GDM1 (cell line): ENCODE results near the gene OR6F1.
"Not testable (repeated sequence)": the region's sequence is repeated elsewhere in the genome, so short reads cannot be mapped to it uniquely, and the experiment has no call there.

Source experiments
- DNase-seq: peaks from one replicate; lab custom pipeline; 2025; lab: John Stamatoyannopoulos, UW

The OR6F1 gene

DNA sequence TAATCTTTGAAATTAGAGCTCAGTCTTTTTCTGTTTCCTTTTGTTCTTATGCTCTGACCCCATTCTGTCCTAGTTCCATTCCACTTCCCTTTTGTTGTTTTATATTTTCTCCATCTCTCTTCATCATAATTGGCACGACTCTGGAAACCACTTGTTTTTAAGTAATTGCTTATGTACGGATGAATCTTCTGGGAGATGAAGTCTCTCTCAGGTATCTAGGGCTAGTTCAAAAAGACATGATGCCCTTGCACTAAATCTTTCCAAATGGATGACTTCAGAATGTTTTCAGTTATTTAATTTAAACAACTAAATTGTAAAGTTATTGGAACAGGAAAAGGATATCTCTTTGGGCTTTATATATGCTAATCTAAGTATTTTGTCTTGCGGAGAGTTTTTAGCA, at the start of gene OR6F1:
TSS of gene OR6F1 (minus strand) at position 101 of the 400 bp plus-strand sequence. CDS start 3,891 bp downstream, outside the sequence.
- no peak for DNase-seq

DNA sequence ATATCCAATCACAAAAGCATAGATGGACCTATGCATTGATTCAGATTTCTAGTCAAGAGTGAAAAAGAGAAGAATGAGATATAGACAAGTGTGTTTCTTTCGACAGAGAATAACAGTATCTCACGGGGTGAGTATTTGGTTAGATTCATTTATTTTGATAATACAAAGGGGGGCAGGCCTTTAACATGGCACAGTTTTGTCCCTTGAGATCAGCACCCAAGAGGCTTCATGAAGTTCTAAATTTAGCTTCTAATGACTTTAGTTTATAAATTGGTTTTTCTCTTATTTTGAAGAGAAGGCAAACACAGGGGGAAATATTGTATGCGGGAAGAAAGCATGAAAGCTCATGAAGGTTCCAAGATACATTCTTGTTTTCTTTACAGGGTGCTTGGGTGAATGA, 44.0 kb upstream of the OR6F1 start, which contains the start of gene OR1C1:
TSS of gene OR1C1 (minus strand) at position 101 of the 400 bp plus-strand sequence. CDS start 2,150 bp downstream, outside the sequence.
- DNase-seq = no peak

DNA sequence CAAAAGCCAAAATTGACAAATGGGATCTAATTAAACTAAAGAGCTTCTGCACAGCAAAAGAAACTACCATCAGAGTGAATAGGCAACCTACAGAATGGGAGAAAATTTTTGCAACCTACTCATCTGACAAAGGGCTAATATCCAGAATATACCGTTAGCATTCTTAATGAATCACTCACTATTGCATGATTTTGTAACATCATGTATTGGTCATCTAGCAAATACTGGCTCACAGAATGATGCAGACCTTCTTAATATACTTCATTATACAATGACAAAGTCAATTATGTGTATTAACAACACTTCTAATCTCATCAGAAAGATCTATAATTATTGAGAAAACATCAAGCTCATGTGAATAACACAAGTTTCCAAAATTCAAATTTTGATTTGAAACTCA, 37.9 kb upstream of the OR6F1 start:
- not testable (repeated sequence) for DNase-seq

DNA sequence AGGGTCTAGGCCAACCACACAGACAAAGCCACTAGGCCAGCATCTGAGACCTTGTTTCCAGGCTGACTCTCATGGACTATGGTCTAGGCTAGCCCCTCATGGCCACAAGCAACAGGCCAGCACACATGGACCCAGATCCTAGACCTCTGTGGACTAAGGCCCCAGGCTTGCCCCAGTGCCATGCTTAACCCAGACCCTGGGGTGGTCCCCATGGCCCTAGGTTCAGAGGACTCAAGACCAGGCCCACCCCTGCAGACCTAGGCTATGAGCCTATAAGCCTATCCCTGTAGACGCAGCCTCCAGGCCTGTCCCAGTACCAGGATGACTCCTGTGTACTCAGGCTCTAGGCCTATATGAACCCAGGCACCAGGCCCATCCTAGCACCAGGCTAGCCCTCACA, 33.4 kb upstream of the OR6F1 start:
- DNase-seq = no peak

DNA sequence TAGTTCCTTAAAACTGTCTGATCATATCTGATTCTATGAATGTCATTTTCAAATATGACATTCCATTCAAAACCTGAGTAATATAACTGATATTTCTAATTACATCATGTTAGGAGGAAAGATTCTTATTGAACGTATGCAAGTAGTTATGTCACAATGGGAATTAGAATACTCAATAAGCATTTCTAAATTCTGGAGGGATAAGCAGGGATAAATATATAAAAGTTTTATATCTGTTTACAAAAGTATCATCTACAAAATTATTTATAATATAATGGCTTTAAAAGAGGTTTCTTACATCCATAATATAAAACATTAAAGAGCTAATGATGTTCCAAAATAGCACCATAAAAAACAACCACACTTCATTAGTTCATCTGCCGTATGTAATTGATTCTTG, 31.6 kb upstream of the OR6F1 start, which contains the start of gene OR14A2:
TSS of gene OR14A2 (minus strand) at position 101 of the 400 bp plus-strand sequence.
- no peak for DNase-seq

DNA sequence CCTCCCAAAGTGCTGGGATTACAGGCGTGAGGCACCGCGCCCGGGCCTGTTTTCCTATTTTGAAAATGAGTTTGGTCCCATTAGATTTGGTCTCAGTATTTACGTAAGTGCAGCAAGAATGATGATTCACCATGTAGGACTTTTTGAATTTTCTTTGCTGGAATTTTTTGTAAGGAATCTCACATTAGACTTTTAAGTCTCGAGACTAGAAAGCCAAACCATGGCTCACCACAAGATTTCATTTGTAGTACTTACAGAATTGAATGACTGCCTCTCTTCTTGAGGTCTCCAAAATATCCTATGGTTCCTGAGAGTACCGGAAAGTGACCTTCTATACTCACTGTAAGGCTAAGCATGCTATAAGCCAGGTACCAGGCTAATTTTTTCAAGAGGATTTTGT, 31.2 kb upstream of the OR6F1 start:
- no peak for DNase-seq

DNA sequence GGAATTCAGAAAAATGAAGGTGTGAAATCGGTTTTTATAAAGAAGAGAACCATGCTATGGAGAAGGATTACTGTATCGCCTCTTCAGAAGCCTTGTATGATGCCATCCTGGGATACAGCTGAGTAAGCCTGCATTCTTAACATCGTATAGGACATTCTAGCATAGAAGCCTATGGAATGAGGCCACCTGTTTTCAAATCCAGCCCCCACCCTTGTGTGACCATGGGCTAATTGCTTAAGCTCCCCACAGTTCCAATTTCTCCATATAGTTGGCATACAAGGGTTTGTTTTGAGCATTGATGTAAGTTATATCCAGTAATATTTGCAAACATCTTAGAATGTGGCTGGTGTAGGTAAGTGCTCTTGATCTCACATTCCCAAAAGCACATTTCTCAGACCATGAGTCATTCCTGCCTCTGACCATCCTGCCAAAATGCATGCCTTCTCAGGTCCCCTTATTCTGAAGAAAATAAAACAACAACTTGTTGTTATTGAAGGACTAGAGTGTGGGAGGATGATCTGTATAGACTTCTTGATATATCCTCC, 30.0 kb upstream of the OR6F1 start:
- DNase-seq = no peak

DNA sequence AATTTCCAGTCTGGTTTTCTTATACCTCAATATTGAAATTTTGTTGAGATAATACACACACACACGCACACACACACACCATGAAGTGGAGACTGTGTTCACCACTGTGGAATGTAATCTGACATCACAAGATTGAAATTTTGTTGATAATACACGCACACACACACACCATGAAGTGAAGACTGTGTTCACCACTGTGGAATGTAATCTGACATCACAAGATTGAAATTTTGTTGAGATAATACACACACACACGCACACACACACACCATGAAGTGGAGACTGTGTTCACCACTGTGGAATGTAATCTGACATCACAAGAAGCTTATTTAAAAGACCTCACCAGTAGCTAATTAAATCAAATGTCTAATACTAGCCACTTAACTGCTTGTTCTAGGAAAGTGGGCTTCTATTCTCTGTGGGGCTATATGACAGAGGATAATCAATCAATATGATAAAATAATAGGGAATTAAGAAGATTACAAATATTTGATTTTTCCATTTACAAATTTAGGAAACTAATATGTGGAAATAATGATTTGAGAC, 25.8 kb upstream of the OR6F1 start:
- not testable (repeated sequence) for DNase-seq

DNA sequence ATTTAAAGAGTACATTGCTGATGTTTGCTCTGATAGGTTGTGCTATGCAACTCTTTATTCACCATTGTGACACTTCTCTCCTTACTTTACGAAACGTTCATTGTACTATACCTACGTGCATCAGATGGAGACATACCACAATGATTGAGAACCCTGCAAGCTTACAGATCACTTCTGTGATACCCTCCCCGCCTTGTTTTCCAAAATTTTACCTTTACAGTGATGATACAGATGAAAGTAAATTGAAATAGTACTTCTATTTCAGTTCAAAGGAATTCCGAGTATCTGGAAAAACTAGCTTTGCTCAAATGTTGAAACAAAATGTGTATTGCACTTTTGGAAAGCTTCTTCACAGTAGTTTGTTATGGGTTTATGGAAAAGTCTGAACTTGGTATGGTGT, 25.3 kb upstream of the OR6F1 start:
- no peak for DNase-seq

DNA sequence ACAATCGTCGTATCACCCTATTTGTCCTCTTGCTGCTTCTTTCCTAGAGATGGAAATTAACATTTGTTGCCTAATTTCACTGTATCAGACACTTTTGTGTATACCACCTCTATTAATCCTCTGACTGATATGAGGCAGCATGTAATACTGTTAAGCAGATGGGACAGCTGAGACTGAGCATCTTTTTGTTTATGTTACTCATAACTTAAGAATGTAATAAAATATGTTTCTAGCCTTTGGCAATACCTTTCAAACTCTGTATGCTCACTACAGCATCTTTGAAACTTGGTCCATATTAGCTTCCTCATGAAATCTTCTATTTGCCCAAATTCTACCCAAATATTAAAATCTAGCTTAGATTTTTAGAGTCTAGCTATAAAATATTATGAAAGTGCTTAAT, 24.3 kb upstream of the OR6F1 start:
- DNase-seq = no peak

DNA sequence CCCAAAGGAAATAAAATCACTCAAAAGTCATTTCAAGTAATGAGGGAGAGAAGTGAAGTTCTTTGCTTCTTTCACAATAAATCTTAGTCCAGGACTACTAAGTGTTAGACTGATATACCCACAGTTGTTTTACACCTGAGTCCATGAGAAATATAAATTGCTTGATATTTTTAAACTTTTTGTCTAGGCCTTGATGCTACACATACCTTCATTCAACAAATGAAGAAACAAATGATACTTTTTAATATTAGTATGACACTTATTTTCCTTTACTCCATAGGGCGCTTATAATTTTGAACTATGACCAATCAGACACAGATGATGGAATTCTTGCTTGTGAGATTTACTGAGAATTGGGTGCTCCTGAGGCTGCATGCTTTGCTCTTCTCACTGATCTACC, 21.9 kb upstream of the OR6F1 start, which contains the start of gene OR14K1:
TSS of gene OR14K1 (plus strand) at position 301 of the 400 bp plus-strand sequence. CDS start at position 301, 0 bp downstream.
- no peak for DNase-seq

DNA sequence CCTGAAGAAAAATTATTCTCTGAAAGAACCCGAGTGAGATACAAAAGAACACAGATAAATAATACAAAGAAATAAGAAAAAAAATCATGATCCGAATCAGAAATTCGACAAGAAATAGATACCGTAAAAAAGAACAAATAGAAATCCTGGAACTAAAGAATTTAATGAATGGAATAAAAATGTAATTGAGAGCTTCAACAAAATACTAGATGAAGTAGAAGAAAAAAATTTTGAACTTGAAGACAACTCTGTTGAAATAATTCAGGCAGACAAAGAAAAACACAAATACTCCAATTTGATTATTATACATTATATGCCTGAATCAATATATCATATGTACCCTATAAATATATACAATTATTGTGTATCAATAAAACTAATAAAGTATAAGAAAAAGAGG, 4.8 kb upstream of the OR6F1 start:
- no peak for DNase-seq

DNA sequence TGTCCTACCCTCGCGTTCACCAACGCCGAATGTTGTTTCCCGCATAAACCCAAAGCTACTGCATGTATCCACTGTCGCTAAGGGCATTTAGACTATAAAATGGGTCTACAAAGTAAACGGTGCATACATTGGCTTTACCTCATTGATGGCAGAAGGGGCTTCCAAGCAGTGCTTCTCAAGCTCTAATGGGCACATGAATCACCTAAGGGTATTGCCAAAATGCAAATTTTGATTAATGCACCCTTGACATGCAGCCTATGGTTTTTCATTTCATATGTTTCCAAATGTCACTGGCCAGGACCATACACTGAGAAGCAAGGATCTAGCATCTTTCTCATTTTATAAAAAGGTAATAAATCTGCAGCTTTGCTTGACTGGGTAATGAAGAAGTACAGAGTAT, 2.7 kb downstream of the OR6F1 start:
- DNase-seq = no peak

DNA sequence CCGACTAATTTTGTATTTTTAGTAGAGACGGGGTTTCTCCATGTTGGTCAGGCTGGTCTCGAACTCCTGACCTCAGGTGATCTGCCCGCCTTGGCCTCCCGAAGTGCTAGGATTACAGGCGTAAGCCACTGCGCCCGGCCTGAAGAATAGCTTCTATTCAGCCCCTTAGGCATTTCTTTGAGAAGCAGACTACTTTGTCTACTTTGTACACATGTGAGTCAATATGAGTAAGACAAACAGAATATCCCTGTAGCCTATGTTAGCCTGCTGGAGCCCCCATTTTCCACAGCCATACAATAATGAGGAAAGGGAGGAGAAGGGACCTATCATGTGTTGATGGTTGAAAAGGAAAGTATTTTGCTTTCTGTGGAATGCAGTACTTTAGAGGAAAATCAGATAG, 5.8 kb downstream of the OR6F1 start:
- not testable (repeated sequence) for DNase-seq

DNA sequence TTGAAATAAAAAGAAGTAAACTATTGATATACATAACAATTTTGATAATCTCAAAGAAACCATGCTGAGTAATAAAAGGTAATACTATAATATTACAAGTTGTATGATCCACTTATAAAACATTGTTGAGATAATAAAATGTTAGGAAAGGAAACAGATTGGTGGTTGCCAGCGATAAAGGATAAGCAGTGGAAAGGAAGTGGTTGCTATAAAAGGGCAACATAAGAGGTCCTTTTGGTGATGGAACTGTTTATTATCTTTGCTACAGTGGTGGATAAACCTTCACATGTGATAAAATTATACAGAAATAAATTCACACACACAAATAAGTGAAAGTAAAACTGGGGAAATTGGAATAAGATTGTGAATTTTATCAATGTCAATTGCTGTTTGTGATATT, 15.1 kb downstream of the OR6F1 start:
- DNase-seq = no peak

DNA sequence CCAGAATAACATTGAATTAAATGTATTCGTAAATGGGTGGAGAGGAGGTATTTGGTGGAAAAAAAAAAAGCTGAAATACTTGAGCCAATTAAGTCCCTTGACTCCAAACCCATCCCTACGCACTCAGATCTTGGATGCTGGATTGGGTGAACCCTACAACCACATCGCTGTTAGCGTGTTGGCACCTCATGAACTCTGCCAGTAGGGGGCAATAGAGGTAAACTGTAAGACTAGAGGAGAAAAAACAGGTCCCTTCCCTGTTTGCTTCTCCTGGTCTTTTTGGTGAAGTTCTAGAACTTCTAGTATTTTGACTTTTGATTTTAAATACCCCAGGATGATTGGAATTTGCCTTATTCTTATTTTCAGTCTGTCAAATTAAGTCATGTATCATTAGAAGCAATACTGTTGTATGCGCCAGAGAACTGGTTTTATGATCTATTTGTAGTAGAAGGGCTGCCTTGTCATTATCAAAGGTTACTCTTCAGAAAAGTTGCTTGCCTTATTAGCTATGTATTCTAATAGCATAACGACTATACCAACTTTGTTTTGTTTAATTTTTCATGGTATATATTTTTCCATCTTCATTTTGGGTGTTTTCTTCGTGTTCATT, 35.1 kb downstream of the OR6F1 start:
- peak; percentile 40 for DNase-seq

DNA sequence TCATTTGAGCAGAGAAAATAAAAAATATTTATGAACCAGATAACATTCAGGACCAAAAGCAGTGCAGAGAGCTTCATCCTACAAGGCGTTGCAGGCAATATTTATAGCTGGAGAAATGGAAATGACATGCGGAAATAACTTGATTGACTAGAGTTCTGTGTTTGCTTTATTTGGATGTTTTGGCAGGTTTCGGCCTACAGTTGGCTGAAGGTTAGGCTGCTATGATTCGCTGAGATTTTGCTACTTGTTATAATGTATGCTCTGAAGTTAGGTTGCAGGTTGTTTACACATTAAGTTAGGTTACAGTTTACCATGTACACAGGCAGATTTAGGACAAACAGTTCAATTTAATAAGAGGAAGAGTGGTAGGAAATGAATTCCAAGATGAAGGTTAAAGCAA, 36.3 kb downstream of the OR6F1 start:
- no peak for DNase-seq

DNA sequence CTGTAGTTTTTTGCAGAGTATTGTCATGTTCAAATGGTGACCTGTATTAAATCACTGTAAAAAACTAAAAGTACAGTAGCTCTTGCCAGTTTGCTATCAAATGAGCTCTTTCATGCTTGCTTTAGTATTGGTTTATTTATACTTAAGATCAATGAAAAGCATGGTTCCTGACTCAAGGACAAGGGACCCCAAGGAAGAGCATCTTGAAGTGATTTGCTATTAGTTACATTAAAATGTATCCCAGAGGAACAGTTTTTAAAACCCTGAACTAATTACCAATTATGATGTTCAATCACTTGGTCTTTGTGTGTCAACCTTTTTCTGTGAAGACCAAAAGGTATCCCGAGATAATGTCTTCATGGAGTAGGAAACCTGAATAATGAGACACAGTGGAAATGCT, 36.8 kb downstream of the OR6F1 start, which contains the start of gene OR13G1:
TSS of gene OR13G1 (minus strand) at position 101 of the 400 bp plus-strand sequence. CDS start 6,698 bp downstream, outside the sequence.
- DNase-seq = no peak

DNA sequence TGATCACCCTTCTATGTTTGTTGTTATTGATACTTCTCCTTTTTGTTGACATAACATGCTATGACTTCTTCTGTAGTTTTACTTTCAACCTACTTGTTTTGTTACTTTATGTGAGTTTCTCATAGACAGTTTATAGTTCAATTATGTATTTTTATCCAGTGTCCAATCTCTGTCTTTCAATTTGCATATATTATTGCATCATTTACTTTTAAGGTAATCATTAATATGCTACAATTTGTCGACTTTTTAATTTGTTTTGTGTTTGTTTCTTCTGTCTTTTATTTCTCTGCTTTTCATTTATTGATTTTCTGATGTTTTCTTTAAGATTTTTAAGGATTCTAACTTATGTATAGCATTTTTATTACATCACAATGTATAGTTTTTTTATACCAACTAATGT, 47.2 kb downstream of the OR6F1 start:
- DNase-seq = no peak
